Measurements from ENCODE around the gene IL17C.

- no peak for TF ChIP-seq CTCF (IDR thresholded peaks at IDR 0.05; ENCODE audit: low read depth, low read length)
- no peak for TF ChIP-seq EZH2phosphoT487 (IDR thresholded peaks at IDR 0.05; ENCODE audit: low read depth)
Observed at GRCh38 chr16:88597856-88598491, 40.4 kb upstream of the IL17C start.
